NT2/D1 (cell line): ENCODE results near the gene OSBPL10.
"Not testable (repeated sequence)": the region's sequence is repeated elsewhere in the genome, so short reads cannot be mapped to it uniquely, and the experiment has no call there.

ENCODE experiments used
- DNase-seq: peaks from one replicate; pipeline ENCODE4 v3.0.0-alpha.2; 2011; ENCODE audit warnings: low read depth, low spot score
- H3K27me3 ChIP-seq: 2 replicates; pipeline ENCODE4 v1.6.0; 2011; ENCODE audit warnings: mild to moderate bottlenecking; ENCODE audit not compliant: insufficient read length, insufficient read depth
- H3K36me3 ChIP-seq: 2 replicates; pipeline ENCODE4 v1.6.1; 2011; ENCODE audit warnings: mild to moderate bottlenecking, low read length, mixed read lengths; ENCODE audit not compliant: insufficient read depth, insufficient read length
- H3K4me1 ChIP-seq: 2 replicates; pipeline ENCODE4 v1.5.1; 2011; ENCODE audit not compliant: insufficient read depth, insufficient read length
- H3K4me3 ChIP-seq: 2 replicates; pipeline ENCODE4 v1.5.1; 2011; ENCODE audit warnings: low read depth; ENCODE audit not compliant: insufficient read length
- H3K9ac ChIP-seq: 2 replicates; pipeline ENCODE4 v1.6.0; 2011; ENCODE audit warnings: low read depth; ENCODE audit not compliant: insufficient read length
- H3K9me3 ChIP-seq: 2 replicates; pipeline ENCODE4 v1.5.1; 2011; ENCODE audit warnings: mild to moderate bottlenecking, low read length; ENCODE audit not compliant: insufficient read depth
- SUZ12 ChIP-seq: IDR thresholded peaks from 2 replicates; pipeline ENCODE4 v1.6.1; 2011; ENCODE audit not compliant: insufficient read length, insufficient read depth; ENCODE audit errors: extremely low read depth
- YY1 ChIP-seq: IDR thresholded peaks from 2 replicates; pipeline ENCODE4 v1.6.1; 2011; ENCODE audit not compliant: insufficient read length, insufficient read depth
- ZNF274 ChIP-seq: IDR thresholded peaks from 2 replicates; pipeline ENCODE4 v1.6.1; 2011; ENCODE audit warnings: mild to moderate bottlenecking, low read depth, low read length

Gene OSBPL10

DNA sequence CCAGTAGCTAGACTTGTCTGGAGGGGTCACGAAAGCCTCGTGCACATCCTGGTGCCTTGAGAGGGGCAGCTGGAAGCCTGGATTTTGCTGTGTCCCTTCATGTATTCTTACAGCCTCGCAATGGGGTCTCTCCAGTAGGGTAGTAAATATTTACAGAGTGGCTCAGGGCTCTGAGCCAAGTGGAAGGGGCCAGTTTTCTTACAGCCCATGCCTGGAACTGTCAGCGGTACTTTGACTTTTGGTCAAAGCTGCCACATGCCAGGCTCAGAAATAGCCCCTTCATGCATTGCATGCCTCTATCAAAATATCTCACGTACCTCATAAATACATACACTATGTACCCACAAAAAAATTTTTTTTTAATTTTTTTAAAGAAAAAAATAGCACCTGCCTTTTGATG is 119.2 kb downstream of the OSBPL10 start:
- H3K9ac ChIP-seq = no peak overlapping the region
- no peaks in the 10 kb centered on the region for H3K4me1 ChIP-seq
- no peaks in the 10 kb centered on the region for H3K27me3 ChIP-seq
- no peaks in the 10 kb centered on the region for H3K9me3 ChIP-seq
- TF ChIP-seq SUZ12 = no peak
- no peak for TF ChIP-seq YY1
- no peak for TF ChIP-seq ZNF274
- H3K4me3 ChIP-seq = no peak overlapping the region
- peaks cover 7% of the 10 kb centered on the region for H3K36me3 ChIP-seq
- DNase-seq = no peak

DNA sequence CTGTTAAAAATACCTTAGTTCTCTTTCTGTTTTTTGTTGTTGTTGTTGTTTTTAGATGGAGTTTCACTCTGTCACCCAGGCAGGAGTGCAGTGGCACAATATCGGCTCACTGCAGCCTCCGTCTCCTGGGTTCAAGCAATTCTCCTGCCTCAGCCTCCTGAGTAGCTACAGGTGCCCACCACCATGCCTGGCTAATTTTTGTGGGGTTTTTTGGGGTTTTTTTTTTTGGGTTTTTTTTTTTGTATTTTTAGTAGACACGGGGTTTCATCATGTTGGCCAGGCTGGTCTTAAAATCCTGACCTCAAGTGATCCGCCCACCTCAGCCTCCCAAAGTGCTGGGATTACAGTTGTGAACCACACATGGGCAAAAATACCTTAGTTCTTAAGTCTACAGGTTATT is 120.4 kb downstream of the OSBPL10 start:
- not testable (repeated sequence) for H3K4me1 ChIP-seq, H3K9me3 ChIP-seq, H3K36me3 ChIP-seq, H3K27me3 ChIP-seq, DNase-seq, H3K4me3 ChIP-seq, H3K9ac ChIP-seq

GRCh38 chr3:31859245-31859644 is 121.8 kb downstream of the OSBPL10 start:
- Histone ChIP-seq H3K9ac (no peak overlapping the region), H3K4me1 (no peaks in the 10 kb centered on the region), H3K9me3 (no peaks in the 10 kb centered on the region), H3K4me3 (no peak overlapping the region), H3K36me3 (peaks cover 4% of the 10 kb centered on the region), H3K27me3 (no peaks in the 10 kb centered on the region)
- TF ChIP-seq ZNF274 = no peak
- TF ChIP-seq YY1 = no peak
- TF ChIP-seq SUZ12 = no peak
- DNase-seq = no peak

GRCh38 chr3:31858439-31858838 is 122.6 kb downstream of the OSBPL10 start:
- H3K27me3 ChIP-seq = no peaks in the 10 kb centered on the region
- DNase-seq = no peak
- H3K4me3 ChIP-seq = no peak overlapping the region
- H3K9me3 ChIP-seq = no peaks in the 10 kb centered on the region
- no peaks in the 10 kb centered on the region for H3K4me1 ChIP-seq
- TF ChIP-seq SUZ12 (no peak), YY1 (no peak), ZNF274 (no peak)
- no peak overlapping the region for H3K9ac ChIP-seq
- H3K36me3 ChIP-seq = no peaks in the 10 kb centered on the region

DNA sequence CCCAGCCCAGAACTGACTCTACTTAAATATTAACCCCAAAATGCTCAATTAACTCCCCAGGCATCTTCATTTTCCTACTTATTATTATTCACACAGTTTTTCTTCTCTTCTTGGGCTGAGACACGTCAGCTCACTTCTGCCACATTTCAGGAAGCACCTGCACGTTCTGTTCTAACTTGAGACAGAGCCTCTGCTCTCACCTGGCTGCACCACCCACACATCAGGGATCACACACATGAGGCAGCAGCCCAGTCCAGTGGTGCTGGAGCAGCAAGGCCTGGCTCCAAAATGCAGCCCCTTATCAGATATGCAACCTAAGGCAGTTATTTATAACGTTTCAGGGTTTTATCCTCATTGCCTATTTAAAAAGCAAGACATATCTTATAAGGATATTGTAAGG is 127.5 kb downstream of the OSBPL10 start:
- Histone ChIP-seq H3K36me3 (no peaks in the 10 kb centered on the region), H3K4me3 (no peak overlapping the region), H3K9me3 (no peaks in the 10 kb centered on the region), H3K4me1 (no peaks in the 10 kb centered on the region), H3K9ac (no peak overlapping the region), H3K27me3 (no peaks in the 10 kb centered on the region)
- no peak for DNase-seq
- TF ChIP-seq SUZ12 (no peak), YY1 (no peak), ZNF274 (no peak)

DNA sequence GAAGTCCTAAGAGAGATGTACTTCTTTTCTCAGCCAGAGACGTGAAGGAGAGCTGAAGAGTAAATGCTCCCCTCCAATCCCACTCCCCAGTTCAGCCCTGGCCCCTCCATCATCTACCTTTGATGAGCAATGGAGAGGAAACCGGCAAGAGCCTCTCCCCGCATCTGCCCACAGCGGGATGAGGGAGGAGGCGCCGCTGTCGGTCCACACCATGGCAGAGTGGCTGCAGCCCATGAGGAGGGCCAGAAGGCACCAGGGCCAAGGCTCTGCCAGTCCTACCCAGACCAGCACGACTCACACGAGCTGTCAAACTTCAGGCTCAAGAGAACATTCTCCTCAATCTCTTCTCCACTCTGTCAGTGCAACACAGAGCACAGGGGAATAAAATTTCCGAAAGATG is 129.8 kb downstream of the OSBPL10 start:
- H3K9ac ChIP-seq = no peak overlapping the region
- no peak for DNase-seq
- no peaks in the 10 kb centered on the region for H3K4me1 ChIP-seq
- peaks cover 3% of the 10 kb centered on the region for H3K36me3 ChIP-seq
- TF ChIP-seq YY1 = no peak
- no peak for TF ChIP-seq ZNF274
- no peak for TF ChIP-seq SUZ12
- H3K9me3 ChIP-seq = no peaks in the 10 kb centered on the region
- H3K27me3 ChIP-seq = no peaks in the 10 kb centered on the region
- H3K4me3 ChIP-seq = no peak overlapping the region

- peaks cover 3% of the 10 kb centered on the region for H3K36me3 ChIP-seq
Observed at GRCh38 chr3:31848911-31849310, 132.2 kb downstream of the OSBPL10 start.

DNA sequence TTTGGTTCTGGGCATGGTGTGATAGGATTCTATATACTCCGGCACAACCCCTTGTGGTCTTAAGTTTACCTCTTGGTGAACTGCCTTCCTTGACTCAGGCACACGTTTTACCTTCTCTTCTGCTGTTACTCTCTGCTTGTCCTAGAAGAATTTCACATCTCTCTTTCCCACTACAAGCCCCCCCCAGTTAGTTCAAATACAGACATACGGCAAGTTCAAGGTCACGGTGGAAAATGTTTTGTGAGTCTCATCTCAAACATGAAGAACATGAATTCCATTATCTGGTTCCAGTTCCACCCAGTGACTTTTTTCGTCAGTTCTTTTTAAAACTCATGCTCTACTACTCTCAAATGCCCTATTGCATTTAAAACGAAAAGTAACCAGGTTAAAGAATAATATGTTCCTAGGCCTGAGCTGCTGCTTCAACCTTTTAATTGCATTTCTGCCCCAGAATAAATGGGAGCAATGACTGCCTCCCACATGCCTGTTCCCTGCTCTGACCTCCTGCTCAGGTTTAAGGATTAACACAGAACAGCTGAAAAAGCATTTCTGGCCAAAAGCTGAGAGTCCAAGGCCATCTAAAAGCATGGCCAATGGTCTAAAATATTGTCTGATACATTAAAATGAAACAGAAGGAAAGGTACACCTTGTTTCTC is 132.8 kb downstream of the OSBPL10 start:
- Histone ChIP-seq H3K4me1 (no peaks in the 10 kb centered on the region), H3K4me3 (no peak overlapping the region), H3K9ac (no peak overlapping the region), H3K27me3 (no peaks in the 10 kb centered on the region), H3K9me3 (no peaks in the 10 kb centered on the region), H3K36me3 (peaks cover 3% of the 10 kb centered on the region)
- TF ChIP-seq SUZ12 (no peak), YY1 (no peak), ZNF274 (no peak)
- no peak for DNase-seq

More at GRCh38 chr3:31848911-31849310, 132.2 kb downstream of the OSBPL10 start:
- Histone ChIP-seq H3K9ac (no peak overlapping the region), H3K9me3 (no peaks in the 10 kb centered on the region), H3K4me3 (no peak overlapping the region), H3K27me3 (no peaks in the 10 kb centered on the region), H3K4me1 (no peaks in the 10 kb centered on the region)
- TF ChIP-seq YY1 (no peak), SUZ12 (no peak), ZNF274 (no peak)
- DNase-seq = no peak
